ENCODE data around the gene QRFP. TPM values are rescaled to one million over a fixed set of nuclear protein-coding genes. Genes with fewer than 3 reads are reported as not detected.

QRFP gene
- polyA plus RNA-seq, 1 of the 3 experiments (the other 2 are of a cell fraction) = not detected

- Histone ChIP-seq H3F3A (replicated peaks; ENCODE audit: insufficient read depth) (peaks cover 9% of the 10 kb centered on the region), H3K9me2 (no peaks in the 10 kb centered on the region), H3K36me3 (replicated peaks in 1 of 2; ENCODE audit: control insufficient read depth in 1 of 2, insufficient read depth in 2 of 2, low read length in 1 of 2) (peaks cover 14 to 35% of the 10 kb centered on the region in 2 experiments), H3K27me3 (ENCODE audit: insufficient read depth) (no peaks in the 10 kb centered on the region), H3K9me3 (no peaks in the 10 kb centered on the region), H3K4me2 (no peak overlapping the region), H3K79me2 (ENCODE audit: insufficient read depth) (no peaks in the 10 kb centered on the region), H3K4me1 (ENCODE audit: control insufficient read depth in 1 of 2, insufficient read depth in 2 of 2, low read depth in 1 of 2, low read length in 1 of 2) (peaks cover 0 to 3% of the 10 kb centered on the region in 2 experiments; a peak in 1 of 4 replicates), H3K9ac (no peak overlapping the region), H3K27ac (ENCODE audit: low read depth in 2 of 2, low read length in 1 of 2) (no peak overlapping the region), H2AFZ (ENCODE audit: low read depth) (no peak overlapping the region), H3K4me3 (ENCODE audit: low read depth in 2 of 2, low read length in 1 of 2) (no peak overlapping the region), H4K20me1 (ENCODE audit: insufficient read depth) (peaks cover 27% of the 10 kb centered on the region; the same call in 1 of the 2 replicates)
- WGBS (ENCODE audit: low lambda C conversion rate) = 85% methylated on average over 9 of the region's 24 CpGs
- DNase-seq = peak; percentile 33
- TF ChIP-seq NFIC (IDR thresholded peaks at IDR 0.05; ENCODE audit: borderline replicate concordance) (no peak), SIN3A (IDR thresholded peaks at IDR 0.05; ENCODE audit: borderline replicate concordance, low read depth, low read length) (no peak), EZH2phosphoT487 (IDR thresholded peaks at IDR 0.05; ENCODE audit: borderline replicate concordance, low read depth) (no peak)
- POLR2A ChIA-PET = no interaction called here
- CTCF ChIA-PET = interaction anchor here (3.0 to 4.1 kb wide), 2 partner anchors 30 to 46 kb away, joined by 12 to 19 read pairs; no protein-coding TSS in a partner anchor
Observed at GRCh38 chr9:130895481-130896232, 955 bp downstream of the QRFP start.

DNA sequence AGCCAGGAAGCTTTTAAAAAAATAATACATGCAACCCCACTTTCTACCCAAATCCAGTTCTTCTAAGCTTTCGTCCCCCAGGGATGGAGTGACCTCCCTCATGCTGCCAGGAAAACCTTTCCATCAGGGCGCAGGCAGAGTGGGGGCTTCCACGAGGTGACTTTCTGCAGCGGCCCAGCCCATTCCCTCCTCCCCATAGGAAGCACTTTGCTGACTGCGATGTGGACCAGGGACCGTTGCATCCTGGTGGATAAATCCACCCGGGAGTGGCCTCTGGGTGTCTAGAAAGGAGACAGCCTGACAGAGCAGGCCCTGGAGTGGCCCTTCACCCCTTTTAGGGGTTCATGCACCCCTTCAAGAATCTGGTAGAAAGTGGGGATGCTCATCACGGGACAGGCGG, 1.6 kb downstream of the QRFP start:
- H3K4me1 ChIP-seq (ENCODE audit: control insufficient read depth in 1 of 2, insufficient read depth in 2 of 2, low read depth in 1 of 2, low read length in 1 of 2) = peaks cover 0 to 3% of the 10 kb centered on the region in 2 experiments; a peak in 1 of 4 replicates
- no peak overlapping the region for H3K9ac ChIP-seq
- peaks cover 18 to 40% of the 10 kb centered on the region in 2 experiments for H3K36me3 ChIP-seq (replicated peaks in 1 of 2; ENCODE audit: control insufficient read depth in 1 of 2, insufficient read depth in 2 of 2, low read length in 1 of 2)
- ChIA-PET CTCF (interaction anchor here (1.0 to 4.1 kb wide), 4 partner anchors 29 to 151 kb away, joined by 4 to 19 read pairs (median 8); no protein-coding TSS in a partner anchor), POLR2A (no interaction called here)
- no peak overlapping the region; a peak in 1 of 4 replicates for H3K27ac ChIP-seq (ENCODE audit: low read depth in 2 of 2, low read length in 1 of 2)
- peaks cover 9% of the 10 kb centered on the region for H3F3A ChIP-seq (replicated peaks; ENCODE audit: insufficient read depth)
- H3K4me2 ChIP-seq = no peak overlapping the region
- H3K9me2 ChIP-seq = no peaks in the 10 kb centered on the region
- no peaks in the 10 kb centered on the region for H3K79me2 ChIP-seq (ENCODE audit: insufficient read depth)
- peak; percentile 19 for DNase-seq
- 89% methylated on average over 9 of the region's 9 CpGs for WGBS (ENCODE audit: low lambda C conversion rate)
- H3K4me3 ChIP-seq (ENCODE audit: low read depth in 2 of 2, low read length in 1 of 2) = no peak overlapping the region
- H3K9me3 ChIP-seq = no peaks in the 10 kb centered on the region
- no peak overlapping the region for H2AFZ ChIP-seq (ENCODE audit: low read depth)
- TF ChIP-seq EP300 (IDR thresholded peaks at IDR 0.05; ENCODE audit: borderline replicate concordance in 1 of 2, low read depth in 1 of 2, low read length in 1 of 2) (no peak), NFIC (IDR thresholded peaks at IDR 0.05; ENCODE audit: borderline replicate concordance) (no peak), SMC3 (IDR thresholded peaks at IDR 0.05; ENCODE audit: low read depth, low read length) (no peak), ELF1 (IDR thresholded peaks at IDR 0.05) (no peak), FOXM1 (IDR thresholded peaks at IDR 0.05; ENCODE audit: low read depth) (no peak), GABPA (IDR thresholded peaks at IDR 0.05; ENCODE audit: low read depth) (no peak), GATA2 (CRISPR knock-in tag; IDR thresholded peaks at IDR 0.05) (no peak), YY1 (IDR thresholded peaks at IDR 0.05; ENCODE audit: low read depth) (no peak), RFX5 (IDR thresholded peaks at IDR 0.05; ENCODE audit: low read length) (no peak), FOXJ3 (CRISPR knock-in tag; IDR thresholded peaks at IDR 0.05) (no peak), NRF1 (IDR thresholded peaks at IDR 0.05; ENCODE audit: low read depth, low read length) (no peak), RCOR1 (IDR thresholded peaks at IDR 0.05; ENCODE audit: low read length) (no peak)
- TF ChIP-seq, protein P1, sequence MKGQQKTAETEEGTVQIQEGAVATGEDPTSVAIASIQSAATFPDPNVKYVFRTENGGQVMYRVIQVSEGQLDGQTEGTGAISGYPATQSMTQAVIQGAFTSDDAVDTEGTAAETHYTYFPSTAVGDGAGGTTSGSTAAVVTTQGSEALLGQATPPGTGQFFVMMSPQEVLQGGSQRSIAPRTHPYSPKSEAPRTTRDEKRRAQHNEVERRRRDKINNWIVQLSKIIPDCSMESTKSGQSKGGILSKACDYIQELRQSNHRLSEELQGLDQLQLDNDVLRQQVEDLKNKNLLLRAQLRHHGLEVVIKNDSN (IDR thresholded peaks at IDR 0.05; ENCODE audit: borderline replicate concordance, low read depth) = no peak
- H3K27me3 ChIP-seq (ENCODE audit: insufficient read depth) = no peaks in the 10 kb centered on the region
- H4K20me1 ChIP-seq (ENCODE audit: insufficient read depth) = peaks cover 28% of the 10 kb centered on the region; the same call in 1 of the 2 replicates

Measured in SK-N-SH (cell line).